Neural cell (in vitro differentiated cells): ENCODE results near the gene MYOM1. TPM values are rescaled to one million over a fixed set of nuclear protein-coding genes. Genes with fewer than 3 reads are reported as not detected.
"Not testable (repeated sequence)": the region's sequence is repeated elsewhere in the genome, so short reads cannot be mapped to it uniquely, and the experiment has no call there.

ENCODE experiments used
- H2AFZ ChIP-seq: fragments of 200-600, 300-800 bp; sonication (generic), shearing (Covaris generic); 2 replicates; pipeline ENCODE4 v1.6.0; 2014; ENCODE audit warnings: low read depth, mild to moderate bottlenecking, antibody characterized with exemption, low read length, moderate library complexity
- H3F3A ChIP-seq: fragments of 200-600 bp; shearing (Covaris generic); 2 replicates; pipeline ENCODE4 v1.6.1; 2016; ENCODE audit warnings: mild to moderate bottlenecking, moderate library complexity, mixed read lengths, antibody characterized with exemption, low read length; ENCODE audit not compliant: insufficient read depth, poor library complexity, severe bottlenecking
- H3K27ac ChIP-seq: fragments of 200-600, 300-800 bp; sonication (generic), shearing (Covaris generic); 2 replicates; pipeline ENCODE4 v1.5.1; 2014; ENCODE audit warnings: mild to moderate bottlenecking, low read length, moderate library complexity
- H3K27me3 ChIP-seq: fragments of 300-800, 200-600 bp; sonication (generic), shearing (Covaris generic); 2 replicates; pipeline ENCODE4 v1.6.0; 2014; ENCODE audit warnings: mild to moderate bottlenecking, low read depth, low read length, moderate library complexity; ENCODE audit not compliant: insufficient read depth
- H3K36me3 ChIP-seq: fragments of 300-800, 200-600 bp; sonication (generic), shearing (Covaris generic); 2 replicates; pipeline ENCODE4 v1.5.1; 2014; ENCODE audit warnings: mild to moderate bottlenecking, antibody characterized with exemption, low read length, moderate library complexity; ENCODE audit not compliant: insufficient read depth
- H3K4me2 ChIP-seq: fragments of 300-800, 200-600 bp; sonication (generic), shearing (Covaris generic); 2 replicates; pipeline ENCODE4 v1.6.0; 2014; ENCODE audit warnings: mild to moderate bottlenecking, low read length
- H3K4me3 ChIP-seq: fragments of 300-800, 200-600 bp; sonication (generic), shearing (Covaris generic); 2 replicates; pipeline ENCODE4 v1.5.1; 2014; ENCODE audit warnings: mild to moderate bottlenecking, low read length, moderate library complexity
- H3K79me2 ChIP-seq: fragments of 200-600 bp; shearing (Covaris generic); replicated peaks from 2 replicates; pipeline ENCODE4 v1.6.0; 2014; ENCODE audit warnings: mild to moderate bottlenecking, low read length, moderate library complexity; ENCODE audit not compliant: insufficient read depth
- H3K9ac ChIP-seq: fragments of 300-800, 200-600 bp; sonication (generic), shearing (Covaris generic); 2 replicates; pipeline ENCODE4 v1.6.1; 2016; ENCODE audit warnings: mild to moderate bottlenecking, low read length, mixed read lengths
- H3K9me2 ChIP-seq: fragments of 200-600 bp; shearing (Covaris generic); 2 replicates; pipeline ENCODE4 v1.6.1; 2016; ENCODE audit warnings: mild to moderate bottlenecking, low read length, mixed read lengths; ENCODE audit not compliant: insufficient read depth
- H3K9me3 ChIP-seq: fragments of 200-600, 300-800 bp; sonication (generic), shearing (Covaris generic); 2 replicates; pipeline ENCODE4 v1.6.1; 2016; ENCODE audit warnings: mild to moderate bottlenecking, mixed run types, low read length, moderate library complexity, mixed read lengths
- H4K20me1 ChIP-seq: fragments of 200-600 bp; shearing (Covaris generic); 2 replicates; pipeline ENCODE4 v1.6.1; 2016; ENCODE audit warnings: mild to moderate bottlenecking, mixed run types; ENCODE audit not compliant: insufficient read depth
- EP300 ChIP-seq: fragments of 450-650 bp; conservative IDR thresholded peaks from 2 replicates; pipeline ENCODE4 v1.6.1; 2014; ENCODE audit warnings: antibody characterized with exemption, mild to moderate bottlenecking, moderate library complexity; ENCODE audit not compliant: poor library complexity, severe bottlenecking
- EZH2 ChIP-seq: fragments of 200-600, 300-800 bp; shearing (Covaris generic), sonication (generic); IDR thresholded peaks from 2 replicates; pipeline ENCODE4 v1.6.1; 2014; ENCODE audit warnings: antibody characterized with exemption, low read length, borderline replicate concordance, mild to moderate bottlenecking; ENCODE audit not compliant: insufficient read depth, poor library complexity, severe bottlenecking
- MXI1 ChIP-seq: fragments of 450-650 bp; conservative IDR thresholded peaks from 2 replicates; pipeline ENCODE4 v1.6.1; 2014; ENCODE audit warnings: antibody characterized with exemption, mild to moderate bottlenecking; ENCODE audit not compliant: poor library complexity, severe bottlenecking
- POLR2AphosphoS5 ChIP-seq: IDR thresholded peaks from 2 replicates; pipeline ENCODE4 v1.6.1; 2012
- RAD21 ChIP-seq: fragments of 450-650 bp; conservative IDR thresholded peaks from 2 replicates; pipeline ENCODE4 v1.6.1; 2014; ENCODE audit warnings: antibody characterized with exemption, mild to moderate bottlenecking, moderate library complexity
- SMC3 ChIP-seq: fragments of 450-650 bp; conservative IDR thresholded peaks from 2 replicates; pipeline ENCODE4 v1.6.1; 2014; ENCODE audit warnings: antibody characterized with exemption, mild to moderate bottlenecking, moderate library complexity; ENCODE audit not compliant: poor library complexity
- TAF1 ChIP-seq: IDR thresholded peaks from 2 replicates; pipeline ENCODE4 v1.6.1; 2012; ENCODE audit warnings: low read depth
- polyA plus RNA-seq: library from polyadenylated mRNA; depleted of rRNA; stranded (reverse); fragments of >200 nt; gene quantifications from 2 replicates; pipeline ENCODE4 v1.2.3, GENCODE V29; 2014
- TF ChIP-seq, protein P1 (sequence below): fragments of 450-650 bp; IDR thresholded peaks from 2 replicates; pipeline ENCODE4 v1.5.1; 2014; ENCODE audit warnings: antibody characterized with exemption, mild to moderate bottlenecking, moderate library complexity; ENCODE audit not compliant: poor library complexity, severe bottlenecking
- TF ChIP-seq, protein P2 (sequence below): IDR thresholded peaks from 2 replicates; pipeline ENCODE4 v1.6.1; 2012; ENCODE audit warnings: borderline replicate concordance

Gene MYOM1
- polyA plus RNA-seq, 1 donor from 2014 or later: 1.7 TPM

DNA sequence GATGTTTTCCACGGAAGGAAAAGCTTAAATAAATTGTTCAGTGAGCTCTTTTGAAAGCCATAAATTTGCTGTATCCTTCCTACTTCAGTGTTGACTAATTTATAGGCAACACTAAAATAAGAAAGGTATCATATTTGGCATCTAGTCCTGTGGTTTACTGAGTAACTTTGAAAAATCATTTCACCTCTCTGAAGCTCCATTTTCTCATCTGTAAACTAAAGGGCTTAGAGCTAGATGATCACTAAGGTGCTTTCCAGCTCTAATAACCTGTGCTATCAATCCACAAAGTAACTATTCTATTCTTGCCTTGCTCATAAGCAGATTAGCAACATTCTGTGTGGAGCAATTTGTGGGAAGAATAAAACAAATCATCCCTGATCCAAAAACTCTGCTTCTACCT, 3.6 kb upstream of the MYOM1 start:
- H3K79me2 ChIP-seq: no peaks in the 10 kb centered on the region
- H3K9ac ChIP-seq: no peak overlapping the region
- no peaks in the 10 kb centered on the region for H3K27me3 ChIP-seq
- no peaks in the 10 kb centered on the region for H4K20me1 ChIP-seq
- H3F3A ChIP-seq: no peaks in the 10 kb centered on the region
- no peak overlapping the region for H2AFZ ChIP-seq
- H3K9me2 ChIP-seq: no peaks in the 10 kb centered on the region
- no peak overlapping the region for H3K4me2 ChIP-seq
- no peak overlapping the region for H3K4me3 ChIP-seq
- no peak for TF ChIP-seq EP300
- TF ChIP-seq MXI1: no peak
- TF ChIP-seq, protein P1, sequence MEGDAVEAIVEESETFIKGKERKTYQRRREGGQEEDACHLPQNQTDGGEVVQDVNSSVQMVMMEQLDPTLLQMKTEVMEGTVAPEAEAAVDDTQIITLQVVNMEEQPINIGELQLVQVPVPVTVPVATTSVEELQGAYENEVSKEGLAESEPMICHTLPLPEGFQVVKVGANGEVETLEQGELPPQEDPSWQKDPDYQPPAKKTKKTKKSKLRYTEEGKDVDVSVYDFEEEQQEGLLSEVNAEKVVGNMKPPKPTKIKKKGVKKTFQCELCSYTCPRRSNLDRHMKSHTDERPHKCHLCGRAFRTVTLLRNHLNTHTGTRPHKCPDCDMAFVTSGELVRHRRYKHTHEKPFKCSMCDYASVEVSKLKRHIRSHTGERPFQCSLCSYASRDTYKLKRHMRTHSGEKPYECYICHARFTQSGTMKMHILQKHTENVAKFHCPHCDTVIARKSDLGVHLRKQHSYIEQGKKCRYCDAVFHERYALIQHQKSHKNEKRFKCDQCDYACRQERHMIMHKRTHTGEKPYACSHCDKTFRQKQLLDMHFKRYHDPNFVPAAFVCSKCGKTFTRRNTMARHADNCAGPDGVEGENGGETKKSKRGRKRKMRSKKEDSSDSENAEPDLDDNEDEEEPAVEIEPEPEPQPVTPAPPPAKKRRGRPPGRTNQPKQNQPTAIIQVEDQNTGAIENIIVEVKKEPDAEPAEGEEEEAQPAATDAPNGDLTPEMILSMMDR: no peak
- TF ChIP-seq RAD21: no peak
- TF ChIP-seq EZH2: no peak
- TF ChIP-seq, protein P2, sequence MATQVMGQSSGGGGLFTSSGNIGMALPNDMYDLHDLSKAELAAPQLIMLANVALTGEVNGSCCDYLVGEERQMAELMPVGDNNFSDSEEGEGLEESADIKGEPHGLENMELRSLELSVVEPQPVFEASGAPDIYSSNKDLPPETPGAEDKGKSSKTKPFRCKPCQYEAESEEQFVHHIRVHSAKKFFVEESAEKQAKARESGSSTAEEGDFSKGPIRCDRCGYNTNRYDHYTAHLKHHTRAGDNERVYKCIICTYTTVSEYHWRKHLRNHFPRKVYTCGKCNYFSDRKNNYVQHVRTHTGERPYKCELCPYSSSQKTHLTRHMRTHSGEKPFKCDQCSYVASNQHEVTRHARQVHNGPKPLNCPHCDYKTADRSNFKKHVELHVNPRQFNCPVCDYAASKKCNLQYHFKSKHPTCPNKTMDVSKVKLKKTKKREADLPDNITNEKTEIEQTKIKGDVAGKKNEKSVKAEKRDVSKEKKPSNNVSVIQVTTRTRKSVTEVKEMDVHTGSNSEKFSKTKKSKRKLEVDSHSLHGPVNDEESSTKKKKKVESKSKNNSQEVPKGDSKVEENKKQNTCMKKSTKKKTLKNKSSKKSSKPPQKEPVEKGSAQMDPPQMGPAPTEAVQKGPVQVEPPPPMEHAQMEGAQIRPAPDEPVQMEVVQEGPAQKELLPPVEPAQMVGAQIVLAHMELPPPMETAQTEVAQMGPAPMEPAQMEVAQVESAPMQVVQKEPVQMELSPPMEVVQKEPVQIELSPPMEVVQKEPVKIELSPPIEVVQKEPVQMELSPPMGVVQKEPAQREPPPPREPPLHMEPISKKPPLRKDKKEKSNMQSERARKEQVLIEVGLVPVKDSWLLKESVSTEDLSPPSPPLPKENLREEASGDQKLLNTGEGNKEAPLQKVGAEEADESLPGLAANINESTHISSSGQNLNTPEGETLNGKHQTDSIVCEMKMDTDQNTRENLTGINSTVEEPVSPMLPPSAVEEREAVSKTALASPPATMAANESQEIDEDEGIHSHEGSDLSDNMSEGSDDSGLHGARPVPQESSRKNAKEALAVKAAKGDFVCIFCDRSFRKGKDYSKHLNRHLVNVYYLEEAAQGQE: no peak
- no peak for TF ChIP-seq SMC3
- no peak for TF ChIP-seq TAF1
- TF ChIP-seq POLR2AphosphoS5: no peak
- no peaks in the 10 kb centered on the region for H3K36me3 ChIP-seq
- no peak overlapping the region for H3K27ac ChIP-seq
- no peaks in the 10 kb centered on the region for H3K9me3 ChIP-seq

DNA sequence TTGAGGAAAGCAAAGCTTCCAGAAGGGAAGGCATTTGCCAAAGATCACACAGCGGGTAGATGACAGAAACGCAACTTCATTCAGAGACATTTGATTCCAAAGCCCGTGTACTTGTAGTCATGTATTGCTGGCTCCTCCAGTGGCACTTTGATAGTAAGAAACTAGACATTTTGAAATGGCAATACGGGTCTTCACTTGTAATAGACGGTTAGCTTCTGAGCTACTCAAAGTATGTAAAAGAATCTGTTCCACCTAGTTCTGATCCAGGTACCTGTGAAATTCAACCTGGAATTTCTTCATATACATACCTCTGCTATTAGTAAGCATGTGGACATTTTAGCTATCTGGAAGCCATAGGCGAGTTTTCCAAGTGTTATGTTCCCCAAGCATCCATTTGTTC, 1.7 kb upstream of the MYOM1 start:
- no peaks in the 10 kb centered on the region for H3F3A ChIP-seq
- no peak overlapping the region for H3K9ac ChIP-seq
- no peak overlapping the region for H2AFZ ChIP-seq
- no peaks in the 10 kb centered on the region for H3K79me2 ChIP-seq
- TF ChIP-seq EP300: no peak
- no peaks in the 10 kb centered on the region for H3K27me3 ChIP-seq
- H3K9me2 ChIP-seq: no peaks in the 10 kb centered on the region
- no peaks in the 10 kb centered on the region for H4K20me1 ChIP-seq
- no peaks in the 10 kb centered on the region for H3K36me3 ChIP-seq
- no peak overlapping the region for H3K4me2 ChIP-seq
- no peak overlapping the region for H3K4me3 ChIP-seq
- no peak overlapping the region for H3K27ac ChIP-seq
- H3K9me3 ChIP-seq: no peaks in the 10 kb centered on the region

DNA sequence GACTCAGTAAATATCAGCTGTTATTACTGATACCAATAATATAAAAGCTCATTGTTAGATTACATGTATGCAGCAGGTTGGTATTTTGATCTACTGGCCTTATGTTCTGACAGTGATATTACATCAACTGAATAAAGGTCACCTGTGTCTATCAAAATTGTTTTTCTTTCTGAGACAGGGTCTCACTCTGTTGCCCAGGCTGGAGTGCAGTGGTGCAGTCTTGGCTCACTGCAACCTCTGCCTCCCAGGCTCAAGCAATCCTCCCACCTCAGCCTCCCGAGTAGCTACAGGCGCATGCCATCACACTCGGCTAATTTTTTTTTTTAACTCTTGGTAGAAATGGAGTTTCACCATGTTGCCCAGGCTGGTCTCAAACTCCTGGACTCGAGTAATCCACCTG, 1.1 kb upstream of the MYOM1 start:
- not testable (repeated sequence) for H3K27me3 ChIP-seq, H3K9me3 ChIP-seq, H3K4me2 ChIP-seq, H3K27ac ChIP-seq, H4K20me1 ChIP-seq, H3K9ac ChIP-seq, H3K79me2 ChIP-seq, H3K36me3 ChIP-seq, H3F3A ChIP-seq, H2AFZ ChIP-seq, H3K4me3 ChIP-seq, H3K9me2 ChIP-seq
